IMR-90 (cell line): ENCODE results near the gene FARSB. TPM values are rescaled to one million over a fixed set of nuclear protein-coding genes. Genes with fewer than 3 reads are reported as not detected.

ENCODE experiments used
- ATAC-seq: fragments of 200-7000 bp; cut with Tn5 transposase; 2 replicates; pipeline ENCODE4 v1.9.1; 2020; ENCODE audit warnings: low read depth, mild to moderate bottlenecking, moderate library complexity
- Bru-seq: library from RNA; stranded (reverse); fragments of 400-500 nt; gene quantifications from one replicate; lab custom pipeline; 2021; lab: Mats Ljungman, UMichigan
- BruChase-seq, 2 experiments: library from RNA; stranded (reverse); fragments of 400-500 nt; gene quantifications; one replicate each; lab custom pipeline; 2021; lab: Mats Ljungman, UMichigan
- BruUV-seq: library from RNA; stranded (reverse); fragments of 400-500 nt; replicated peaks from 2 replicates; lab custom pipeline; 2021; lab: Mats Ljungman, UMichigan
- CTCF ChIA-PET: fragments of 300-600 bp; formaldehyde crosslinking; extraction: SDS; loops from one replicate; lab custom pipeline; 2021; ENCODE audit warnings: antibody characterized with exemption; lab: Yijun Ruan, JAX
- POLR2A ChIA-PET: fragments of 300-600 bp; sonication (Branson Sonifier 250); formaldehyde crosslinking; loops from one replicate; lab custom pipeline; 2022; ENCODE audit warnings: antibody characterized with exemption; ENCODE audit not compliant: unreplicated experiment; lab: Charles Lee
- DNase-seq: peaks from one replicate; pipeline ENCODE4 v3.0.0; 2013
- H2AFZ ChIP-seq: replicated peaks from 2 replicates; pipeline ENCODE3; 2013; ENCODE audit warnings: low read length, mild to moderate bottlenecking; ENCODE audit not compliant: poor library complexity
- H2AK5ac ChIP-seq: 2 replicates; pipeline ENCODE4 v1.6.1; 2013; ENCODE audit warnings: low read depth, low read length, inconsistent platforms
- H2AK9ac ChIP-seq: replicated peaks from 2 replicates; pipeline ENCODE3; 2013; ENCODE audit warnings: mild to moderate bottlenecking, low read depth, low read length, moderate library complexity; ENCODE audit not compliant: poor library complexity
- H2BK120ac ChIP-seq: 2 replicates; pipeline ENCODE4 v1.6.1; 2013; ENCODE audit warnings: low read depth, low read length, inconsistent platforms
- H2BK15ac ChIP-seq: 3 replicates; pipeline ENCODE4 v1.6.1; 2013; ENCODE audit warnings: low read depth, low read length, inconsistent platforms
- H2BK20ac ChIP-seq: 2 replicates; pipeline ENCODE4 v1.6.1; 2013; ENCODE audit warnings: low read depth, mild to moderate bottlenecking, inconsistent platforms, low read length, moderate library complexity
- H2BK5ac ChIP-seq: 2 replicates; pipeline ENCODE4 v1.6.1; 2013; ENCODE audit warnings: mild to moderate bottlenecking, low read depth, low read length, inconsistent platforms; ENCODE audit not compliant: poor library complexity, severe bottlenecking
- H3K14ac ChIP-seq: replicated peaks from 2 replicates; pipeline ENCODE4 v1.6.1; 2013; ENCODE audit warnings: low read depth, low read length, inconsistent platforms
- H3K18ac ChIP-seq: 2 replicates; pipeline ENCODE4 v1.6.1; 2013; ENCODE audit warnings: low read depth, low read length, control low read depth
- H3K23ac ChIP-seq: 2 replicates; pipeline ENCODE4 v1.6.1; 2013; ENCODE audit warnings: low read depth, low read length, inconsistent platforms
- H3K27ac ChIP-seq: 2 replicates; pipeline ENCODE4 v1.5.1; 2013; ENCODE audit warnings: mild to moderate bottlenecking, control low read depth, low read length; ENCODE audit not compliant: insufficient read depth
- H3K27me3 ChIP-seq: 2 replicates; pipeline ENCODE4 v1.6.1; 2013; ENCODE audit warnings: low read length; ENCODE audit not compliant: control insufficient read depth, insufficient read depth
- H3K36me3 ChIP-seq: 2 replicates; pipeline ENCODE4 v1.6.1; 2013; ENCODE audit warnings: low read length, mixed read lengths; ENCODE audit not compliant: control insufficient read depth, insufficient read depth
- H3K4ac ChIP-seq: 2 replicates; pipeline ENCODE4 v1.6.1; 2013; ENCODE audit warnings: low read depth, low read length, inconsistent platforms
- H3K4me1 ChIP-seq: 2 replicates; pipeline ENCODE4 v1.6.1; 2013; ENCODE audit warnings: low read length, mixed read lengths; ENCODE audit not compliant: control insufficient read depth, insufficient read depth
- H3K4me2 ChIP-seq: 2 replicates; pipeline ENCODE4 v1.6.1; 2013; ENCODE audit warnings: low read depth, mild to moderate bottlenecking, control low read depth, low read length, moderate library complexity
- H3K4me3 ChIP-seq: 2 replicates; pipeline ENCODE4 v1.5.1; 2013; ENCODE audit warnings: low read depth, mild to moderate bottlenecking, control low read depth, low read length, moderate library complexity; ENCODE audit not compliant: insufficient read depth
- H3K56ac ChIP-seq: 2 replicates; pipeline ENCODE4 v1.6.1; 2013; ENCODE audit warnings: low read length, inconsistent platforms; ENCODE audit not compliant: insufficient read depth; ENCODE audit errors: extremely low read depth
- H3K79me1 ChIP-seq, 2 experiments: 2 replicates each; pipeline ENCODE4 v1.6.1; 2013; ENCODE audit warnings: low read length in 2 of 2, inconsistent platforms in 1 of 2, low read depth in 1 of 2
- H3K9ac ChIP-seq: 2 replicates; pipeline ENCODE4 v1.6.1; 2013; ENCODE audit warnings: low read depth, low read length, control low read depth
- H3K9me1 ChIP-seq: 2 replicates; pipeline ENCODE4 v1.6.1; 2013; ENCODE audit warnings: low read length, inconsistent platforms; ENCODE audit not compliant: insufficient read depth
- H3K9me3 ChIP-seq: 2 replicates; pipeline ENCODE4 v1.6.1; 2013; ENCODE audit warnings: low read length; ENCODE audit not compliant: control insufficient read depth, insufficient read depth
- H4K20me1 ChIP-seq: 2 replicates; pipeline ENCODE4 v1.6.1; 2013; ENCODE audit warnings: low read length, inconsistent platforms; ENCODE audit not compliant: insufficient read depth
- H4K5ac ChIP-seq: 2 replicates; pipeline ENCODE4 v1.6.1; 2013; ENCODE audit warnings: mild to moderate bottlenecking, low read depth, low read length, control low read depth
- H4K8ac ChIP-seq, 2 experiments: 2 replicates each; pipeline ENCODE4 v1.6.1; 2013; ENCODE audit warnings: low read depth in 2 of 2, low read length in 2 of 2, control low read depth in 1 of 2, inconsistent platforms in 1 of 2
- H4K91ac ChIP-seq: 2 replicates; pipeline ENCODE4 v1.6.1; 2013; ENCODE audit warnings: low read depth, low read length, inconsistent platforms; ENCODE audit not compliant: insufficient read depth
- BHLHE40 ChIP-seq: fragments of 150-350 bp; IDR thresholded peaks from 2 replicates; pipeline ENCODE4 v1.6.1; 2016; ENCODE audit warnings: mild to moderate bottlenecking, low read depth, low read length
- CHD1 ChIP-seq: IDR thresholded peaks from 2 replicates; pipeline ENCODE4 v1.6.1; 2012; ENCODE audit warnings: low read depth, low read length, improper control_type of control experiment
- CTCF ChIP-seq: conservative IDR thresholded peaks from 2 replicates; pipeline ENCODE4 v1.5.1; 2012; ENCODE audit warnings: mild to moderate bottlenecking, low read depth, low read length, improper control_type of control experiment
- MAZ ChIP-seq: IDR thresholded peaks from 2 replicates; pipeline ENCODE4 v1.6.1; 2012; ENCODE audit warnings: low read depth, mild to moderate bottlenecking, low read length, improper control_type of control experiment, moderate library complexity, borderline replicate concordance
- MXI1 ChIP-seq: IDR thresholded peaks from 2 replicates; pipeline ENCODE4 v1.6.1; 2012; ENCODE audit warnings: low read depth, mild to moderate bottlenecking, low read length, moderate library complexity, borderline replicate concordance
- NFE2L2 ChIP-seq: fragments of 150-350 bp; IDR thresholded peaks from 2 replicates; pipeline ENCODE4 v1.6.1; 2016; ENCODE audit warnings: low read depth, mild to moderate bottlenecking, low read length
- POLR2A ChIP-seq: IDR thresholded peaks from 2 replicates; pipeline ENCODE4 v1.6.1; 2012; ENCODE audit warnings: mild to moderate bottlenecking, low read depth, low read length
- RCOR1 ChIP-seq: IDR thresholded peaks from 2 replicates; pipeline ENCODE4 v1.6.1; 2012; ENCODE audit warnings: mild to moderate bottlenecking, low read length, improper control_type of control experiment; ENCODE audit not compliant: insufficient replicate concordance
- RFX5 ChIP-seq: IDR thresholded peaks from 2 replicates; pipeline ENCODE4 v1.8.0; 2012; ENCODE audit warnings: low read depth, mild to moderate bottlenecking, low read length, moderate library complexity
- SMC3 ChIP-seq: fragments of 150-350 bp; IDR thresholded peaks from 2 replicates; pipeline ENCODE4 v1.6.1; 2016; ENCODE audit warnings: low read depth, mild to moderate bottlenecking, antibody characterized with exemption, low read length, moderate library complexity
- WGBS, 2 experiments: methylation state at CpG; one replicate each; pipeline versions ENCODE4 v1.1.5 to v1.1.7; 2013; ENCODE audit warnings: missing lambda C conversion rate in 2 of 2; ENCODE audit not compliant: insufficient read length in 1 of 2; ENCODE audit errors: extremely low coverage in 2 of 2; 5-methylcytosine and 5-hydroxymethylcytosine counted together
- dilution Hi-C: fragments of 300-500 bp; cut with HindIII; formaldehyde crosslinking; loops from one replicate; pipeline ENCODE4 v1.14.3; 2018; ENCODE audit warnings: low sequenced_read_pairs; ENCODE audit not compliant: unreplicated experiment
- in situ Hi-C: fragments of 300-500 bp; cut with MboI; formaldehyde crosslinking; loops from 3 replicates; pipeline ENCODE4 v1.14.3; 2019; ENCODE audit warnings: low sequenced_read_pairs, inconsistent platforms, mixed read lengths
- intact Hi-C: fragments of 100-400 bp; cut with micrococcal nuclease; formaldehyde crosslinking; loops from 2 replicates; pipeline ENCODE4 v1.10.0; 2022
- long read RNA-seq: library from polyadenylated mRNA; unstranded; transcript quantifications from one replicate; pipeline ENCODE4 v2.0.0, GENCODE V29; 2021; ENCODE audit not compliant: unreplicated experiment
- polyA plus RNA-seq, 3 experiments: library from polyadenylated mRNA; depleted of rRNA; stranded (reverse); fragments of >200 nt; gene quantifications; 2 replicates each; pipeline ENCODE4 v1.2.3, GENCODE V29; 2012; ENCODE audit warnings: low replicate concordance in 1 of 3
- total RNA-seq: library from RNA; depleted of rRNA; stranded (reverse); fragments of >200 nt; gene quantifications from 2 replicates; pipeline ENCODE4 v1.2.3, GENCODE V29; 2012; rRNA removed
- TF ChIP-seq, protein P1 (sequence below): fragments of 150-350 bp; IDR thresholded peaks from 2 replicates; pipeline ENCODE4 v1.6.1; 2017; ENCODE audit warnings: mild to moderate bottlenecking, antibody characterized with exemption, low read length, low read depth

Gene FARSB
- total RNA-seq (21.1 and 27.2 TPM in 2 replicates), polyA plus RNA-seq (2012; rRNA removed) (26.9 and 32.5 TPM in 2 replicates), Bru-seq, nascent RNA (percentile 79 among the genes with signal in this experiment), BruChase-seq, experiment 1, labeled RNA remaining after a 6-hour chase (percentile 64 among the genes with signal in this experiment), BruChase-seq, experiment 2, labeled RNA remaining after a 2-hour chase (percentile 72 among the genes with signal in this experiment)
- 5.0 and 8.7 TPM in 2 replicates for polyA plus RNA-seq (2012; cell fraction: cytosol; rRNA removed)
- 2.2 and 15.2 TPM in 2 replicates for polyA plus RNA-seq (2012; cell fraction: nucleus; rRNA removed; ENCODE audit: low replicate concordance)
- long read RNA-seq, transcript FARSB-201 (17 exons, 3,369 nt), result major isoform, 37 of 56 reads
- long read RNA-seq, partial matches to known transcripts, result 9 of 56 reads
- long read RNA-seq, other reads (novel, unspliced or antisense), result 10 of 56 reads

DNA sequence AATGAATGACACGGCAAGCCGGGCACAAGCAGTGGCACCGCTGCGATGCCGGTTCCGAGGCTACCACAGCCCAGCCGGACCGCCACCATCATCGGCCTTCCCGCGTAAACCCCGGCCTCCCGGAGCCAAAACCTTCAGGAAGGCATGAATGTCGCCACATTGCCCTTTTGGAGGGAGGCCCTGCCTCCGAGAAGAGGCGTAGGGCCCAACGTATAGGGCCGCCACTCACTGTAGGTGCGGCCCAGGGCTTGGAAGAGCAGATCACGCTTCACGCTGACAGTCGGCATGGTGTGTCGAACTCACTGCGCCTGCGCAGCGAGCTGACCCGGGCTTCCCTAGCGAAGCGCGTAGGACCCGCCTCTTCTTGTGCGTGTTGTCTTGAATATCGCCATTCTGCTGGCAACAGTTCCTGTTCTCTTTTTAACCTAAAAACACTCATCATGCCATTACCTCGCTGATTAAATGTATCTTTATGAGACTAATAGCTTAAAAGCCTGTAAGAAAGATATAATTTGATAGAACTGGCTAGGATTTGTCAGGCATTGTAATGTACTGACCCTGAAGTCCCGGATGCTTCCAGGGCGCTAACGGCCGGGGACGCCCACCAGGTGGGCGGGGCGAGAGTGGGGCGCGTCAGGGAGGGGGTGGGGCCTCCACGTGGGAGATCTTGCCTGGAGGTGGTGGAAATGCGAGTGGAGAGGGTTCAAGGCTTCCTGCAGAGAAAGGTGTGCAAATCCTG lies at the start of gene FARSB:
FARSB (minus strand) TSS at position 306 of the 739 bp plus-strand sequence; CDS start at position 287, 19 bp downstream.
- H2BK20ac ChIP-seq, result peak within 1 kb of the TSS; percentile 91; the same call in 1 of the 2 replicates
- H3K4me1 ChIP-seq, result no peaks in the 10 kb centered on the region; the same call in 1 of the 2 replicates
- H3K9me3 ChIP-seq, result no peaks in the 10 kb centered on the region
- H4K5ac ChIP-seq, result peak within 1 kb of the TSS; percentile 72
- H4K91ac ChIP-seq, result peak within 1 kb of the TSS; percentile 86
- peak within 1 kb of the TSS; percentile 86 for H2AK9ac ChIP-seq
- H2BK5ac ChIP-seq, result peak within 1 kb of the TSS; percentile 98
- H3K79me1 ChIP-seq, result peaks cover 22 to 41% of the 10 kb centered on the region in 2 experiments; a peak in 3 of 4 replicates
- H3K56ac ChIP-seq, result peak within 1 kb of the TSS; percentile 100
- ATAC-seq (peak; percentile 96), DNase-seq (peak; percentile 96)
- peaks cover 5% of the 10 kb centered on the region for H3K9me1 ChIP-seq
- peak within 1 kb of the TSS; percentile 39 to 96 for H4K8ac ChIP-seq
- H3K18ac ChIP-seq, result peak within 1 kb of the TSS; percentile 91
- H3K9ac ChIP-seq, result peak within 1 kb of the TSS; percentile 92
- intact Hi-C loops, result loop anchor here (1.0 kb wide), 1 partner anchor 283 kb away; no protein-coding TSS in a partner anchor
- H4K20me1 ChIP-seq, result 0 out of 2 replicates have a peak, but pooled peaks cover 3% of the 10 kb centered on the region
- peak within 1 kb of the TSS; percentile 93 for H3K4me2 ChIP-seq
- dilution Hi-C loops, result no loop called here
- H2BK15ac ChIP-seq, result peak within 1 kb of the TSS; percentile 96; the same call in 2 of the 3 replicates
- POLR2A ChIA-PET, result interaction anchor here (0.6 kb wide), 1 partner anchor 908 kb away, joined by 4 read pairs; no protein-coding TSS in a partner anchor
- no peaks in the 10 kb centered on the region for H3K27me3 ChIP-seq
- peak within 1 kb of the TSS; percentile 79 for H2AK5ac ChIP-seq
- H3K4me3 ChIP-seq, result peak within 1 kb of the TSS; percentile 89
- CTCF ChIA-PET, result no interaction called here
- TF ChIP-seq, protein P1, sequence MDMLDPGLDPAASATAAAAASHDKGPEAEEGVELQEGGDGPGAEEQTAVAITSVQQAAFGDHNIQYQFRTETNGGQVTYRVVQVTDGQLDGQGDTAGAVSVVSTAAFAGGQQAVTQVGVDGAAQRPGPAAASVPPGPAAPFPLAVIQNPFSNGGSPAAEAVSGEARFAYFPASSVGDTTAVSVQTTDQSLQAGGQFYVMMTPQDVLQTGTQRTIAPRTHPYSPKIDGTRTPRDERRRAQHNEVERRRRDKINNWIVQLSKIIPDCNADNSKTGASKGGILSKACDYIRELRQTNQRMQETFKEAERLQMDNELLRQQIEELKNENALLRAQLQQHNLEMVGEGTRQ, result peak; percentile 73
- peak; percentile 47; the same call in 1 of the 2 replicates for TF ChIP-seq POLR2A
- no peak for TF ChIP-seq SMC3
- TF ChIP-seq CTCF, result no peak
- no peak for TF ChIP-seq CHD1
- no peak for TF ChIP-seq RFX5
- peak; percentile 99 for TF ChIP-seq MXI1
- TF ChIP-seq MAZ, result peak; percentile 63; the same call in 1 of the 2 replicates
- peak; percentile 12; the same call in 1 of the 2 replicates for TF ChIP-seq BHLHE40
- no peak for TF ChIP-seq RCOR1
- no peak for TF ChIP-seq NFE2L2
- peak within 1 kb of the TSS; percentile 93 for H2AFZ ChIP-seq
- H2BK120ac ChIP-seq, result peak within 1 kb of the TSS; percentile 92
- peak within 1 kb of the TSS; percentile 87 for H3K4ac ChIP-seq
- no peaks in the 10 kb centered on the region; the same call in 1 of the 2 replicates for H3K36me3 ChIP-seq
- peak within 1 kb of the TSS; percentile 93 for H3K14ac ChIP-seq
- 0% methylated on average over 28 of the region's 45 CpGs; no CpG with 5 or more reads in 1 of the 2 experiments for WGBS, 2 experiments
- BruUV-seq, result no TSS peak
- peak within 1 kb of the TSS; percentile 79; the same call in 1 of the 2 replicates for H3K23ac ChIP-seq
- peak within 1 kb of the TSS; percentile 82 for H3K27ac ChIP-seq
- in situ Hi-C loops, result no loop called here
